ENCODE data around the gene RUNDC3A. TPM values are rescaled to one million over a fixed set of nuclear protein-coding genes. Genes with fewer than 3 reads are reported as not detected.
A peak's percentile ranks its signal among the peaks of the same experiment; 100 is the strongest.

Gene RUNDC3A
- total and polyA plus RNA-seq, 2 of the 13 experiments (the other 11 are each of a cell fraction or from before 2014, with no cell fraction given): 0.25 TPM; not detected in 1

DNA sequence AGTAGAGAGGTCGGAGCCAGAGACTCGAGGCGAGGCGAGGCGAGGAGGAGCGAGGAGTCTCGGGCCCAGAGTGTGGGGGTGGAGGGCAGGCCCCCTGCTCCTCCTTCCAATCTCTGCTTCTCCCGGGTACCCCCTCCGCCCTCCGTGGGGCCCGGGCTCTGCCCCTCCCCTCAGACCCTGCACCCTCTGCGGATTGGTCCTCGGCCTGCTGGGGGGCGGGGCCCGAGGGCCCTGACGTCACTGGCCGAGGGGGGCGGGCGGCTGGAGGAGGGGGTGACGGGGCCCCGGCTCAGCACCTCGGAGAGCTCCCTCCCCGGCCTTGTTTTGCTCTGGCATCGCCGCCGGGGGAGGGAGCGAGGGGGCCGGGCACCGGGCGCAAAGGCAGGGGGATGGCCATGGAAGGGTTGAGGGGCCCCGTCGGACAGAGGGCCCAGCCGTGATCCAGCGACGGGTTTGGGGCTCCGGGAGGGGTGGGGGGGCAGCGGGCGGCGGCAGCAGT lies at the start of gene RUNDC3A (continued):
- TF ChIP-seq, protein P1, sequence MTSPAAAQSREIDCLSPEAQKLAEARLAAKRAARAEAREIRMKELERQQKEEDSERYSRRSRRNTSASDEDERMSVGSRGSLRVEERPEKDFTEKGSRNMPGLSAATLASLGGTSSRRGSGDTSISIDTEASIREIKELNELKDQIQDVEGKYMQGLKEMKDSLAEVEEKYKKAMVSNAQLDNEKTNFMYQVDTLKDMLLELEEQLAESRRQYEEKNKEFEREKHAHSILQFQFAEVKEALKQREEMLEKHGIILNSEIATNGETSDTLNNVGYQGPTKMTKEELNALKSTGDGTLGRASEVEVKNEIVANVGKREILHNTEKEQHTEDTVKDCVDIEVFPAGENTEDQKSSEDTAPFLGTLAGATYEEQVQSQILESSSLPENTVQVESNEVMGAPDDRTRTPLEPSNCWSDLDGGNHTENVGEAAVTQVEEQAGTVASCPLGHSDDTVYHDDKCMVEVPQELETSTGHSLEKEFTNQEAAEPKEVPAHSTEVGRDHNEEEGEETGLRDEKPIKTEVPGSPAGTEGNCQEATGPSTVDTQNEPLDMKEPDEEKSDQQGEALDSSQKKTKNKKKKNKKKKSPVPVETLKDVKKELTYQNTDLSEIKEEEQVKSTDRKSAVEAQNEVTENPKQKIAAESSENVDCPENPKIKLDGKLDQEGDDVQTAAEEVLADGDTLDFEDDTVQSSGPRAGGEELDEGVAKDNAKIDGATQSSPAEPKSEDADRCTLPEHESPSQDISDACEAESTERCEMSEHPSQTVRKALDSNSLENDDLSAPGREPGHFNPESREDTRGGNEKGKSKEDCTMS (CRISPR knock-in tag; conservative IDR thresholded peaks at IDR 0.05): 0 out of 2 replicates have a peak, but pooled peaks have one; percentile 83
- TF ChIP-seq HHEX (CRISPR knock-in tag; IDR thresholded peaks at IDR 0.05): no peak
- TF ChIP-seq, protein P2, sequence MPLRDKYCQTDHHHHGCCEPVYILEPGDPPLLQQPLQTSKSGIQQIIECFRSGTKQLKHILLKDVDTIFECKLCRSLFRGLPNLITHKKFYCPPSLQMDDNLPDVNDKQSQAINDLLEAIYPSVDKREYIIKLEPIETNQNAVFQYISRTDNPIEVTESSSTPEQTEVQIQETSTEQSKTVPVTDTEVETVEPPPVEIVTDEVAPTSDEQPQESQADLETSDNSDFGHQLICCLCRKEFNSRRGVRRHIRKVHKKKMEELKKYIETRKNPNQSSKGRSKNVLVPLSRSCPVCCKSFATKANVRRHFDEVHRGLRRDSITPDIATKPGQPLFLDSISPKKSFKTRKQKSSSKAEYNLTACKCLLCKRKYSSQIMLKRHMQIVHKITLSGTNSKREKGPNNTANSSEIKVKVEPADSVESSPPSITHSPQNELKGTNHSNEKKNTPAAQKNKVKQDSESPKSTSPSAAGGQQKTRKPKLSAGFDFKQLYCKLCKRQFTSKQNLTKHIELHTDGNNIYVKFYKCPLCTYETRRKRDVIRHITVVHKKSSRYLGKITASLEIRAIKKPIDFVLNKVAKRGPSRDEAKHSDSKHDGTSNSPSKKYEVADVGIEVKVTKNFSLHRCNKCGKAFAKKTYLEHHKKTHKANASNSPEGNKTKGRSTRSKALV (CRISPR knock-in tag; IDR thresholded peaks at IDR 0.05): no peak
- peak; percentile 72; the same call in 1 of the 2 replicates for TF ChIP-seq ZNF709 (CRISPR knock-in tag; IDR thresholded peaks at IDR 0.05)
- peak; percentile 83 for TF ChIP-seq SP4 (CRISPR knock-in tag; IDR thresholded peaks at IDR 0.05)
- TF ChIP-seq, protein P3, sequence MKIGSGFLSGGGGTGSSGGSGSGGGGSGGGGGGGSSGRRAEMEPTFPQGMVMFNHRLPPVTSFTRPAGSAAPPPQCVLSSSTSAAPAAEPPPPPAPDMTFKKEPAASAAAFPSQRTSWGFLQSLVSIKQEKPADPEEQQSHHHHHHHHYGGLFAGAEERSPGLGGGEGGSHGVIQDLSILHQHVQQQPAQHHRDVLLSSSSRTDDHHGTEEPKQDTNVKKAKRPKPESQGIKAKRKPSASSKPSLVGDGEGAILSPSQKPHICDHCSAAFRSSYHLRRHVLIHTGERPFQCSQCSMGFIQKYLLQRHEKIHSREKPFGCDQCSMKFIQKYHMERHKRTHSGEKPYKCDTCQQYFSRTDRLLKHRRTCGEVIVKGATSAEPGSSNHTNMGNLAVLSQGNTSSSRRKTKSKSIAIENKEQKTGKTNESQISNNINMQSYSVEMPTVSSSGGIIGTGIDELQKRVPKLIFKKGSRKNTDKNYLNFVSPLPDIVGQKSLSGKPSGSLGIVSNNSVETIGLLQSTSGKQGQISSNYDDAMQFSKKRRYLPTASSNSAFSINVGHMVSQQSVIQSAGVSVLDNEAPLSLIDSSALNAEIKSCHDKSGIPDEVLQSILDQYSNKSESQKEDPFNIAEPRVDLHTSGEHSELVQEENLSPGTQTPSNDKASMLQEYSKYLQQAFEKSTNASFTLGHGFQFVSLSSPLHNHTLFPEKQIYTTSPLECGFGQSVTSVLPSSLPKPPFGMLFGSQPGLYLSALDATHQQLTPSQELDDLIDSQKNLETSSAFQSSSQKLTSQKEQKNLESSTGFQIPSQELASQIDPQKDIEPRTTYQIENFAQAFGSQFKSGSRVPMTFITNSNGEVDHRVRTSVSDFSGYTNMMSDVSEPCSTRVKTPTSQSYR (CRISPR knock-in tag; IDR thresholded peaks at IDR 0.05; ENCODE audit: borderline replicate concordance): peak; percentile 59; the same call in 1 of the 2 replicates
- TF ChIP-seq FIP1L1 (IDR thresholded peaks at IDR 0.05; ENCODE audit: borderline replicate concordance, insufficient read depth, low read depth, low read length): no peak
- TF ChIP-seq ZNF761 (CRISPR knock-in tag; conservative IDR thresholded peaks at IDR 0.05): no peak
- no peak for TF ChIP-seq NAIF1 (CRISPR knock-in tag; IDR thresholded peaks at IDR 0.05; ENCODE audit: borderline replicate concordance)
- TF ChIP-seq ERF (CRISPR knock-in tag; IDR thresholded peaks at IDR 0.05): peak; percentile 92
- peak; percentile 85; the same call in 1 of the 2 replicates for TF ChIP-seq MYNN (CRISPR knock-in tag; IDR thresholded peaks at IDR 0.05; ENCODE audit: low read depth)
- no peak for TF ChIP-seq ZNF263 (CRISPR knock-in tag; IDR thresholded peaks at IDR 0.05)
- TF ChIP-seq ATF7-NPFF (CRISPR knock-in tag; IDR thresholded peaks at IDR 0.05; ENCODE audit: low read depth): peak; percentile 70; the same call in 1 of the 2 replicates
- no peak for TF ChIP-seq SRSF4 (IDR thresholded peaks at IDR 0.05; ENCODE audit: low read depth, low read length, poor library complexity, severe bottlenecking)
- TF ChIP-seq HNRNPK (IDR thresholded peaks at IDR 0.05; ENCODE audit: low read depth, low read length, poor library complexity, severe bottlenecking): peak; percentile 51
- no peak for TF ChIP-seq KLF13 (CRISPR knock-in tag; IDR thresholded peaks at IDR 0.05)
- TF ChIP-seq, protein P4, sequence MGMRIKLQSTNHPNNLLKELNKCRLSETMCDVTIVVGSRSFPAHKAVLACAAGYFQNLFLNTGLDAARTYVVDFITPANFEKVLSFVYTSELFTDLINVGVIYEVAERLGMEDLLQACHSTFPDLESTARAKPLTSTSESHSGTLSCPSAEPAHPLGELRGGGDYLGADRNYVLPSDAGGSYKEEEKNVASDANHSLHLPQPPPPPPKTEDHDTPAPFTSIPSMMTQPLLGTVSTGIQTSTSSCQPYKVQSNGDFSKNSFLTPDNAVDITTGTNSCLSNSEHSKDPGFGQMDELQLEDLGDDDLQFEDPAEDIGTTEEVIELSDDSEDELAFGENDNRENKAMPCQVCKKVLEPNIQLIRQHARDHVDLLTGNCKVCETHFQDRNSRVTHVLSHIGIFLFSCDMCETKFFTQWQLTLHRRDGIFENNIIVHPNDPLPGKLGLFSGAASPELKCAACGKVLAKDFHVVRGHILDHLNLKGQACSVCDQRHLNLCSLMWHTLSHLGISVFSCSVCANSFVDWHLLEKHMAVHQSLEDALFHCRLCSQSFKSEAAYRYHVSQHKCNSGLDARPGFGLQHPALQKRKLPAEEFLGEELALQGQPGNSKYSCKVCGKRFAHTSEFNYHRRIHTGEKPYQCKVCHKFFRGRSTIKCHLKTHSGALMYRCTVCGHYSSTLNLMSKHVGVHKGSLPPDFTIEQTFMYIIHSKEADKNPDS (CRISPR knock-in tag; IDR thresholded peaks at IDR 0.05): no peak
- no peak for TF ChIP-seq TCF7 (IDR thresholded peaks at IDR 0.05; ENCODE audit: low read depth)
- TF ChIP-seq, protein P5, sequence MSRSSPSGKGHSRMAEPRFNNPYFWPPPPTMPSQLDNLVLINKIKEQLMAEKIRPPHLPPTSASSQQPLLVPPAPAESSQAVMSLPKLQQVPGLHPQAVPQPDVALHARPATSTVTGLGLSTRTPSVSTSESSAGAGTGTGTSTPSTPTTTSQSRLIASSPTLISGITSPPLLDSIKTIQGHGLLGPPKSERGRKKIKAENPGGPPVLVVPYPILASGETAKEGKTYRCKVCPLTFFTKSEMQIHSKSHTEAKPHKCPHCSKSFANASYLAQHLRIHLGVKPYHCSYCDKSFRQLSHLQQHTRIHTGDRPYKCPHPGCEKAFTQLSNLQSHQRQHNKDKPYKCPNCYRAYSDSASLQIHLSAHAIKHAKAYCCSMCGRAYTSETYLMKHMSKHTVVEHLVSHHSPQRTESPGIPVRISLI (CRISPR knock-in tag; IDR thresholded peaks at IDR 0.05; ENCODE audit: borderline replicate concordance): no peak
